ENCODE data around the gene CLCN7. TPM values are rescaled to one million over a fixed set of nuclear protein-coding genes. Genes with fewer than 3 reads are reported as not detected.

Gene CLCN7
- polyA plus RNA-seq, 1 experiment, result 36.4 TPM

Other genes starting within 250 kb of the CLCN7 start
- not detected in 2 replicates for gene TPSG1, start 249.8 kb downstream of the CLCN7 start, polyA plus RNA-seq (2011; rRNA removed)
- not detected in 2 replicates for gene TPSB2, start 244.8 kb downstream of the CLCN7 start, polyA plus RNA-seq (2011; rRNA removed)
- gene TPSAB1, start 234.3 kb downstream of the CLCN7 start, polyA plus RNA-seq (2011; rRNA removed), result not detected in 2 replicates
- not detected in 2 replicates for gene TPSD1, start 219.0 kb downstream of the CLCN7 start, polyA plus RNA-seq (2011; rRNA removed)
- gene UBE2I, start 165.4 kb downstream of the CLCN7 start, polyA plus RNA-seq (2011; rRNA removed), result 81.2 and 138 TPM in 2 replicates
- gene BAIAP3, start 141.4 kb downstream of the CLCN7 start, polyA plus RNA-seq (2011; rRNA removed), result 0.29 and 0.33 TPM in 2 replicates
- gene TSR3, start 123.2 kb downstream of the CLCN7 start, polyA plus RNA-seq (2011; rRNA removed), result 43.1 and 52.3 TPM in 2 replicates
- 74.1 and 113 TPM in 2 replicates for gene GNPTG, start 123.1 kb downstream of the CLCN7 start, polyA plus RNA-seq (2011; rRNA removed)
- gene UNKL, start 60.3 kb downstream of the CLCN7 start, polyA plus RNA-seq (2011; rRNA removed), result 7.9 and 15.4 TPM in 2 replicates
- gene UQCC4, start 54.3 kb downstream of the CLCN7 start, polyA plus RNA-seq (2011; rRNA removed), result 13.3 and 19.3 TPM in 2 replicates
- gene PERCC1, start 44.0 kb downstream of the CLCN7 start, polyA plus RNA-seq (2011; rRNA removed), result not detected in 2 replicates
- gene CCDC154, start 30.5 kb downstream of the CLCN7 start, polyA plus RNA-seq (2011; rRNA removed), result 0.04 and 0.23 TPM in 2 replicates
- not detected in 2 replicates for gene PTX4, start 13.9 kb upstream of the CLCN7 start, polyA plus RNA-seq (2011; rRNA removed)
- gene TELO2, start 18.3 kb upstream of the CLCN7 start, polyA plus RNA-seq (2011; rRNA removed), result 8.1 and 15.9 TPM in 2 replicates
- 42.4 and 81.9 TPM in 2 replicates for gene TMEM204, start 58.6 kb upstream of the CLCN7 start, polyA plus RNA-seq (2011; rRNA removed)
- 5.3 and 10.4 TPM in 2 replicates for gene IFT140, start 137.0 kb upstream of the CLCN7 start, polyA plus RNA-seq (2011; rRNA removed)
- gene CRAMP1, start 137.3 kb upstream of the CLCN7 start, polyA plus RNA-seq (2011; rRNA removed), result 5.2 and 8.0 TPM in 2 replicates
- 46.2 and 47.6 TPM in 2 replicates for gene JPT2, start 203.3 kb upstream of the CLCN7 start, polyA plus RNA-seq (2011; rRNA removed)
- 12.3 and 22.5 TPM in 2 replicates for gene MAPK8IP3, start 231.2 kb upstream of the CLCN7 start, polyA plus RNA-seq (2011; rRNA removed)